ENCODE data around the gene CREB3L2. TPM values are rescaled to one million over a fixed set of nuclear protein-coding genes. Genes with fewer than 3 reads are reported as not detected.

The CREB3L2 gene
- total RNA-seq, 2 experiments from 2014 or later: 22.7 to 79.0 TPM

DNA sequence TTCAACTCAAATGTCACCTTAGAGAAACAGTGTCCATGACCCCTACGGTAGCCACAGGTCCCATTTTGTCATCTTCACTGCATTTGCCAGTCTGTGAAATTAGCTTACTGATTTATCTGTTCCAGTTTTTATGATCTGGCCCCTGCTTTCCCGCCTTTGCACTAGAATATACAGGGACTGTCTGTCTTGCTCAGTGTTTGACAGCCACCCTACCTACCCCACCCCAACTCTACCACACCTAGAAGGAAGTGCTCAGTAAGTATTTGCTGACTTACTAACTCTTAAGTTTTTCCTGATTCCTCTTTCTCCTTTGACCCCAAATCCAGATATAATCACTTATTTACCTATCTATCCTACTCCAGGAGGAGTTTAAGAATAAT is 49.5 kb downstream of the CREB3L2 start:
- H3K36me3 ChIP-seq (ENCODE audit: insufficient read depth, low read length): peaks cover 7% of the 10 kb centered on the region; the same call in 1 of the 2 replicates
- no peak overlapping the region for H3K4me3 ChIP-seq (ENCODE audit: low read depth, low read length, poor library complexity, severe bottlenecking)
- intact Hi-C loops (cut with micrococcal nuclease; ENCODE audit: unreplicated experiment): no loop called here
- peaks cover 5% of the 10 kb centered on the region for H3K4me1 ChIP-seq (ENCODE audit: insufficient read depth, low read length, poor library complexity, severe bottlenecking)
- H3K4me2 ChIP-seq (ENCODE audit: low read length): no peak overlapping the region
- H3K27ac ChIP-seq (ENCODE audit: low read depth, low read length, poor library complexity, severe bottlenecking): no peak overlapping the region
- no peaks in the 10 kb centered on the region for H3K9me3 ChIP-seq (ENCODE audit: low read length)
- H2AFZ ChIP-seq (ENCODE audit: low read length): no peak overlapping the region
- no TSS peak for BruUV-seq (replicated peaks)
- ChIA-PET CTCF (ENCODE audit: unreplicated experiment) (no interaction called here), POLR2A (no interaction called here)
- no peaks in the 10 kb centered on the region for H4K20me1 ChIP-seq (ENCODE audit: insufficient read depth, low read length)
- no peaks in the 10 kb centered on the region for H3K9me2 ChIP-seq (ENCODE audit: insufficient read depth, low read length)
- TF ChIP-seq, protein P1, sequence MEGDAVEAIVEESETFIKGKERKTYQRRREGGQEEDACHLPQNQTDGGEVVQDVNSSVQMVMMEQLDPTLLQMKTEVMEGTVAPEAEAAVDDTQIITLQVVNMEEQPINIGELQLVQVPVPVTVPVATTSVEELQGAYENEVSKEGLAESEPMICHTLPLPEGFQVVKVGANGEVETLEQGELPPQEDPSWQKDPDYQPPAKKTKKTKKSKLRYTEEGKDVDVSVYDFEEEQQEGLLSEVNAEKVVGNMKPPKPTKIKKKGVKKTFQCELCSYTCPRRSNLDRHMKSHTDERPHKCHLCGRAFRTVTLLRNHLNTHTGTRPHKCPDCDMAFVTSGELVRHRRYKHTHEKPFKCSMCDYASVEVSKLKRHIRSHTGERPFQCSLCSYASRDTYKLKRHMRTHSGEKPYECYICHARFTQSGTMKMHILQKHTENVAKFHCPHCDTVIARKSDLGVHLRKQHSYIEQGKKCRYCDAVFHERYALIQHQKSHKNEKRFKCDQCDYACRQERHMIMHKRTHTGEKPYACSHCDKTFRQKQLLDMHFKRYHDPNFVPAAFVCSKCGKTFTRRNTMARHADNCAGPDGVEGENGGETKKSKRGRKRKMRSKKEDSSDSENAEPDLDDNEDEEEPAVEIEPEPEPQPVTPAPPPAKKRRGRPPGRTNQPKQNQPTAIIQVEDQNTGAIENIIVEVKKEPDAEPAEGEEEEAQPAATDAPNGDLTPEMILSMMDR (conservative IDR thresholded peaks at IDR 0.05; ENCODE audit: low read length): no peak
- TF ChIP-seq EZH2phosphoT487 (IDR thresholded peaks at IDR 0.05; ENCODE audit: borderline replicate concordance, low read depth, low read length): no peak
- DNase-seq (ENCODE audit: low spot score): no peak
- H3K79me2 ChIP-seq (ENCODE audit: insufficient read depth, low read depth, low read length): no peaks in the 10 kb centered on the region

DNA sequence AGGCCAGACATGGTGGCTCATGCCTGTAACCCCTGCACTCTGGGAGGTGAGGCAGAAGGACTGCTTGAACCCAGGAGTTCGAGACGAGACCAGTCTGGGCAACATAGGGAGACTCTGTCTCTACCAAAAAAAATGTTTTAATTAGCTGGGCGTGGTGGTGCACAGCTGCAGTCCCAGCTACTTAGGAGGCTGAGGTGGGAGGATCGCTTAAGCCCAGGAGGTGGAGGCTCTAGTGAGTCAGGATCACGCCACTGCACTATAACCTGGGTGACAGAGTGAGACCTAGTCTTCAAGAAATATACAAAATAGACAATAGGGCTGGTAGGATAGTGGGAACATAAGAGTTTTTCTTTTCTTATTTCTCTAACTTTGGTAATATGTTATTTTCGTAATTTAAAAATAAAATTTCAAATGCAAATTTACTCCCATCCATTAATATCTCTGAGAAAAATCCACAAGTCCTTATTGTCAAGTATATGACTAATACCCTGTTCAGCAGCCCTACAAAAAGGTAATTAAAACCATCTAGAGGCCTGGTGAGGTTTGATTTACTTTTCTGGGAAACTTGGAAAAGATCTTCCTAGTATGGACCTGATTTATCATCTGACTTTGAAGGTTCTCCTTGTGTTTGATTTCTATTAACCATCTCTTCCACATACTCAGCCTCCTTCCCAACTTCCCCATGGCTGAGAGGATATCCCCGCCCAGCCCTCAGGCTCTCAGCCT is 50.0 kb downstream of the CREB3L2 start:
- intact Hi-C loops (cut with micrococcal nuclease; ENCODE audit: unreplicated experiment): no loop called here
- Histone ChIP-seq H4K20me1 (ENCODE audit: insufficient read depth, low read length) (no peaks in the 10 kb centered on the region), H3K4me2 (ENCODE audit: low read length) (no peak overlapping the region), H3K79me2 (ENCODE audit: insufficient read depth, low read depth, low read length) (no peaks in the 10 kb centered on the region), H3K9me3 (ENCODE audit: low read length) (no peaks in the 10 kb centered on the region), H3K4me3 (ENCODE audit: low read depth, low read length, poor library complexity, severe bottlenecking) (no peak overlapping the region), H3K36me3 (ENCODE audit: insufficient read depth, low read length) (peaks cover 4% of the 10 kb centered on the region; the same call in 1 of the 2 replicates), H2AFZ (ENCODE audit: low read length) (no peak overlapping the region), H3K4me1 (ENCODE audit: insufficient read depth, low read length, poor library complexity, severe bottlenecking) (no peaks in the 10 kb centered on the region), H3K27ac (ENCODE audit: low read depth, low read length, poor library complexity, severe bottlenecking) (no peak overlapping the region), H3K9me2 (ENCODE audit: insufficient read depth, low read length) (no peaks in the 10 kb centered on the region)
- CTCF ChIA-PET (ENCODE audit: unreplicated experiment): no interaction called here
- BruUV-seq (replicated peaks): no TSS peak
- POLR2A ChIA-PET: interaction anchor here (1.1 to 1.9 kb wide), 2 partner anchors 10 to 14 kb away, joined by 5 read pairs; no protein-coding TSS in a partner anchor
- no peak for TF ChIP-seq EZH2phosphoT487 (IDR thresholded peaks at IDR 0.05; ENCODE audit: borderline replicate concordance, low read depth, low read length)
- TF ChIP-seq, protein P1 (conservative IDR thresholded peaks at IDR 0.05; ENCODE audit: low read length): no peak
- no peak for DNase-seq (ENCODE audit: low spot score)

DNA sequence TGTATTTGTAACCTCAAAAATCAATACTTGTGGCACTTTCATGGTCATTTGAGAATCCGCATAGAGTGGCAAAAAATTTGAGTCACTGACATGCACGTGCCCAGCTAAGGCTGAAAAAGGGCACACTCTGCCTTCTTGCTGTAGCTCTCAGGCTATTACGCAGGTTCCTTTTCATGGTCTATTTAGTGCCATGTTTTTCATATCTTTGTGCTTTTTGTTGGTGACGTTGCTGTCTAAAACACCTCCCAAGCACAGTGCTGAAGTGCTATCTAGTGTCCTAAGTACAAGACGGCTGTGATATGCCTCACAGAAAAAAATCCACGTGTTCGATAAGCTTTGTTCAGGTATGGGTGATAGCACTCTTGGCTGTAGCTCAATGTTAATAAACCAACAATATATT is 50.9 kb downstream of the CREB3L2 start:
- intact Hi-C loops (cut with micrococcal nuclease; ENCODE audit: unreplicated experiment): no loop called here
- Histone ChIP-seq H3K27ac (ENCODE audit: low read depth, low read length, poor library complexity, severe bottlenecking) (no peak overlapping the region), H3K4me3 (ENCODE audit: low read depth, low read length, poor library complexity, severe bottlenecking) (no peak overlapping the region), H3K4me1 (ENCODE audit: insufficient read depth, low read length, poor library complexity, severe bottlenecking) (no peaks in the 10 kb centered on the region), H3K36me3 (ENCODE audit: insufficient read depth, low read length) (0 out of 2 replicates have a peak, but pooled peaks cover 3% of the 10 kb centered on the region), H3K9me3 (ENCODE audit: low read length) (no peaks in the 10 kb centered on the region), H3K9me2 (ENCODE audit: insufficient read depth, low read length) (no peaks in the 10 kb centered on the region), H2AFZ (ENCODE audit: low read length) (no peak overlapping the region), H3K79me2 (ENCODE audit: insufficient read depth, low read depth, low read length) (no peaks in the 10 kb centered on the region), H4K20me1 (ENCODE audit: insufficient read depth, low read length) (no peaks in the 10 kb centered on the region), H3K4me2 (ENCODE audit: low read length) (no peak overlapping the region)
- TF ChIP-seq, protein P1 (conservative IDR thresholded peaks at IDR 0.05; ENCODE audit: low read length): no peak
- TF ChIP-seq EZH2phosphoT487 (IDR thresholded peaks at IDR 0.05; ENCODE audit: borderline replicate concordance, low read depth, low read length): no peak
- BruUV-seq (replicated peaks): no TSS peak
- POLR2A ChIA-PET: interaction anchor here (0.6 to 1.9 kb wide), 5 partner anchors 9 to 791 kb away, joined by 3 to 5 read pairs (median 3); no protein-coding TSS in a partner anchor
- CTCF ChIA-PET (ENCODE audit: unreplicated experiment): no interaction called here
- no peak for DNase-seq (ENCODE audit: low spot score)

All from OCI-LY7 (cell line).